ENCODE results near the gene TNFRSF11A.

TNFRSF11A gene

DNA sequence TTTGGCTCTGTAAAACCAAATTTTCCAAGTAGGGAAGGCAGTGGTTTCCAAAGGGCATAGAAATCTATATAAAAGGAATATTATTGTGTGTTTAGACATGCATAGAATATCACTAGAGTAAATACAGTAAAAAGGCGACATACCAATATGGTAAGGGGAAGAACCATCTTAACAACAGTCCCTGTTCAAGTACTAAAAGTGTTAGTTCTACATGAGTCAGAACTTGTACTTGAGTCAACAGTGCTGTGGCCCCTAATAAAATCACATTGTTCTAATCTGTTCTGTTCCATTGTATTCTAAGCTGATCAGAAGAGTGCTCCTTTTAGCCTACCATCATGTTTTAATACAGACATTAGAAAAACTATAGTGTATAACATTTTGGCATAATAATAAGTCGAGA is 36.1 kb upstream of the TNFRSF11A start:
- whole genome bisulfite sequencing = 95% methylated on average over 2 of the region's 2 CpGs
- H3K4me3 ChIP-seq (ENCODE audit: low read length) = no peak overlapping the region
- H3K4me1 ChIP-seq (ENCODE audit: insufficient read depth, low read length) = no peaks in the 10 kb centered on the region
- no peak overlapping the region for H3K9ac ChIP-seq (ENCODE audit: low read depth, low read length)
- H3K27me3 ChIP-seq (ENCODE audit: insufficient read depth, low read length) = no peaks in the 10 kb centered on the region
- H3K27ac ChIP-seq (ENCODE audit: low read depth, low read length) = no peak overlapping the region
- peaks cover 57% of the 10 kb centered on the region for H3K36me3 ChIP-seq (ENCODE audit: insufficient read depth, low read length)
- no peaks in the 10 kb centered on the region for H3K9me3 ChIP-seq (ENCODE audit: insufficient read depth, low read depth, low read length)

- Histone ChIP-seq H3K4me1 (ENCODE audit: insufficient read depth, low read length) (no peaks in the 10 kb centered on the region), H3K4me3 (ENCODE audit: low read length) (no peak overlapping the region), H3K27me3 (ENCODE audit: insufficient read depth, low read length) (no peaks in the 10 kb centered on the region), H3K9me3 (ENCODE audit: insufficient read depth, low read depth, low read length) (no peaks in the 10 kb centered on the region), H3K9ac (ENCODE audit: low read depth, low read length) (no peak overlapping the region), H3K36me3 (ENCODE audit: insufficient read depth, low read length) (peaks cover 49% of the 10 kb centered on the region), H3K27ac (ENCODE audit: low read depth, low read length) (no peak overlapping the region)
Observed at GRCh38 chr18:62294073-62294472, 31.0 kb upstream of the TNFRSF11A start.

DNA sequence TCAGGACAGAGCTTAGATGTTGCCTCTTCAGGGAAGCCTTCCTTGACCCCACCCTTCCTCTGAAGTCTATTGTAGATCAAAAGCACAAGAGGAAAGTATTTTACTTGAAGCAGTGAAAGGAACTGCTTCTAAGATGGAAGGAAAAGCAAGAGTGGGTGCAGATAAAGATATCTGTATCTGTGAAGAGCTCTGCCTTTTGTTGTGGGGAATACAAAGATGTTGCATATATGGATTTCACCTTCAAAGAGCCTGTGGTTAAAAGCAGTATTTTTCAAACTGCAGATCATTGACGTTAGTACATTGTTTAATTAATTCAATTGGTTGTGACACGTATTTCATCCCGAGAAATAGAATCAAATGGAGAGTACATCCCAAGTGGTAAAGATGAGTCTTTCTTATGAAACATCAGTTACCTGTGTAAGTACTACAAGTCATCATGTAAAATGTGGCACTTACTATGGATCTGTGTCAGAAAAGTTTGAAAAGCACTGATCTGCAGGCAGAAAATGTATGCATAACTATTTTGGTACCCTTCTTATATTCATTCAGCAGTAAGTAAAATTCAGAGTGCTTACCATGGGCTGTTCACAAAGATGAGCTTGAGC is 24.6 kb upstream of the TNFRSF11A start:
- Histone ChIP-seq H3K9ac (ENCODE audit: low read depth, low read length) (no peak overlapping the region), H3K27ac (ENCODE audit: low read depth, low read length) (no peak overlapping the region), H3K4me3 (ENCODE audit: low read length) (no peak overlapping the region), H3K27me3 (ENCODE audit: insufficient read depth, low read length) (no peaks in the 10 kb centered on the region), H3K9me3 (ENCODE audit: insufficient read depth, low read depth, low read length) (no peaks in the 10 kb centered on the region), H3K36me3 (ENCODE audit: insufficient read depth, low read length) (peaks cover 47% of the 10 kb centered on the region), H3K4me1 (ENCODE audit: insufficient read depth, low read length) (no peaks in the 10 kb centered on the region)
- WGBS = 96% methylated on average over 3 of the region's 3 CpGs

- Histone ChIP-seq H3K9ac (ENCODE audit: low read depth, low read length) (no peak overlapping the region), H3K9me3 (ENCODE audit: insufficient read depth, low read depth, low read length) (no peaks in the 10 kb centered on the region), H3K4me1 (ENCODE audit: insufficient read depth, low read length) (no peaks in the 10 kb centered on the region; the same call in 1 of the 2 replicates), H3K27ac (ENCODE audit: low read depth, low read length) (no peak overlapping the region), H3K4me3 (ENCODE audit: low read length) (no peak overlapping the region), H3K27me3 (ENCODE audit: insufficient read depth, low read length) (no peaks in the 10 kb centered on the region), H3K36me3 (ENCODE audit: insufficient read depth, low read length) (peaks cover 47% of the 10 kb centered on the region)
- 94% methylated on average over 1 of the region's 1 CpG for WGBS
Observed at GRCh38 chr18:62301322-62301721, 23.8 kb upstream of the TNFRSF11A start.

DNA sequence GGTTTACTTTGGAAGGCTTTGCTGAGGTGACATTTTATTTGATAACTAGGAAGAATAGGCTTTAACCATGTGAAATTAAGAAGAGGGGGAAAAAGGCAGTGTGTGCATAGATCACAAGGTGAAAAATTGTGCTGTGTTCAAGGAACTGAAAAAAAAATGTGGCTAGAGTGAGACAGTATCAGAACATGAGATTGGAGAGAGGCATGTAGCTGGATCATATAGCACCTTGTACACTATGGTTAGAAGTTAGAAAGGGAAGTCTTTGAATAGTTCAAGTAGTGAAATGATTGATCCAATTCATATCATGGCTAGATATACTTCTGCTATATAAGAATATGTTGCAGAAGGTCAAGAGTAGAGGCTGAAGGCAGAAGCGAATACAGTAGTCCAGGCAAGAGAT is 12.3 kb upstream of the TNFRSF11A start:
- H3K36me3 ChIP-seq (ENCODE audit: insufficient read depth, low read length) = peaks cover 12% of the 10 kb centered on the region
- no peaks in the 10 kb centered on the region for H3K27me3 ChIP-seq (ENCODE audit: insufficient read depth, low read length)
- no peak overlapping the region for H3K9ac ChIP-seq (ENCODE audit: low read depth, low read length)
- H3K9me3 ChIP-seq (ENCODE audit: insufficient read depth, low read depth, low read length) = no peaks in the 10 kb centered on the region
- WGBS = 93% methylated on average over 1 of the region's 1 CpG
- no peak overlapping the region for H3K4me3 ChIP-seq (ENCODE audit: low read length)
- H3K27ac ChIP-seq (ENCODE audit: low read depth, low read length) = no peak overlapping the region
- H3K4me1 ChIP-seq (ENCODE audit: insufficient read depth, low read length) = no peaks in the 10 kb centered on the region

GRCh38 chr18:62318228-62319180 is 6.6 kb upstream of the TNFRSF11A start:
- Histone ChIP-seq H3K36me3 (ENCODE audit: insufficient read depth, low read length) (no peaks in the 10 kb centered on the region), H3K27ac (ENCODE audit: low read depth, low read length) (no peak overlapping the region), H3K9ac (ENCODE audit: low read depth, low read length) (no peak overlapping the region), H3K27me3 (ENCODE audit: insufficient read depth, low read length) (peaks cover 24% of the 10 kb centered on the region), H3K4me3 (ENCODE audit: low read length) (no peak overlapping the region), H3K9me3 (ENCODE audit: insufficient read depth, low read depth, low read length) (no peaks in the 10 kb centered on the region), H3K4me1 (ENCODE audit: insufficient read depth, low read length) (peaks cover 23% of the 10 kb centered on the region)
- 94% methylated on average over 2 of the region's 4 CpGs for WGBS

GRCh38 chr18:62321201-62321600 is 3.9 kb upstream of the TNFRSF11A start:
- H3K4me1 ChIP-seq (ENCODE audit: insufficient read depth, low read length) = peaks cover 33% of the 10 kb centered on the region
- 60% methylated on average over 3 of the region's 3 CpGs for WGBS
- H3K36me3 ChIP-seq (ENCODE audit: insufficient read depth, low read length) = no peaks in the 10 kb centered on the region
- H3K4me3 ChIP-seq (ENCODE audit: low read length) = no peak overlapping the region
- no peak overlapping the region for H3K27ac ChIP-seq (ENCODE audit: low read depth, low read length)
- no peak overlapping the region for H3K9ac ChIP-seq (ENCODE audit: low read depth, low read length)
- H3K9me3 ChIP-seq (ENCODE audit: insufficient read depth, low read depth, low read length) = no peaks in the 10 kb centered on the region
- H3K27me3 ChIP-seq (ENCODE audit: insufficient read depth, low read length) = peaks cover 49% of the 10 kb centered on the region

- Histone ChIP-seq H3K36me3 (ENCODE audit: insufficient read depth, low read length) (no peaks in the 10 kb centered on the region), H3K4me3 (ENCODE audit: low read length) (peak overlapping the region; percentile 75), H3K27ac (ENCODE audit: low read depth, low read length) (peak overlapping the region; percentile 62; the same call in 1 of the 2 replicates), H3K4me1 (ENCODE audit: insufficient read depth, low read length) (peaks cover 38% of the 10 kb centered on the region), H3K9ac (ENCODE audit: low read depth, low read length) (peak overlapping the region; percentile 61; the same call in 1 of the 2 replicates), H3K9me3 (ENCODE audit: insufficient read depth, low read depth, low read length) (no peaks in the 10 kb centered on the region), H3K27me3 (ENCODE audit: insufficient read depth, low read length) (peaks cover 71% of the 10 kb centered on the region)
- 14% methylated on average over 6 of the region's 6 CpGs for WGBS
Observed at GRCh38 chr18:62323483-62324180, 1.5 kb upstream of the TNFRSF11A start.

GRCh38 chr18:62324181-62324828 is 805 bp upstream of the TNFRSF11A start:
- peaks cover 38% of the 10 kb centered on the region for H3K4me1 ChIP-seq (ENCODE audit: insufficient read depth, low read length)
- H3K27ac ChIP-seq (ENCODE audit: low read depth, low read length) = peak overlapping the region; percentile 62; the same call in 1 of the 2 replicates
- WGBS = 58% methylated on average over 12 of the region's 12 CpGs
- peaks cover 71% of the 10 kb centered on the region for H3K27me3 ChIP-seq (ENCODE audit: insufficient read depth, low read length)
- no peaks in the 10 kb centered on the region for H3K9me3 ChIP-seq (ENCODE audit: insufficient read depth, low read depth, low read length)
- no peaks in the 10 kb centered on the region for H3K36me3 ChIP-seq (ENCODE audit: insufficient read depth, low read length)
- H3K4me3 ChIP-seq (ENCODE audit: low read length) = peak overlapping the region; percentile 75
- H3K9ac ChIP-seq (ENCODE audit: low read depth, low read length) = peak overlapping the region; percentile 61

DNA sequence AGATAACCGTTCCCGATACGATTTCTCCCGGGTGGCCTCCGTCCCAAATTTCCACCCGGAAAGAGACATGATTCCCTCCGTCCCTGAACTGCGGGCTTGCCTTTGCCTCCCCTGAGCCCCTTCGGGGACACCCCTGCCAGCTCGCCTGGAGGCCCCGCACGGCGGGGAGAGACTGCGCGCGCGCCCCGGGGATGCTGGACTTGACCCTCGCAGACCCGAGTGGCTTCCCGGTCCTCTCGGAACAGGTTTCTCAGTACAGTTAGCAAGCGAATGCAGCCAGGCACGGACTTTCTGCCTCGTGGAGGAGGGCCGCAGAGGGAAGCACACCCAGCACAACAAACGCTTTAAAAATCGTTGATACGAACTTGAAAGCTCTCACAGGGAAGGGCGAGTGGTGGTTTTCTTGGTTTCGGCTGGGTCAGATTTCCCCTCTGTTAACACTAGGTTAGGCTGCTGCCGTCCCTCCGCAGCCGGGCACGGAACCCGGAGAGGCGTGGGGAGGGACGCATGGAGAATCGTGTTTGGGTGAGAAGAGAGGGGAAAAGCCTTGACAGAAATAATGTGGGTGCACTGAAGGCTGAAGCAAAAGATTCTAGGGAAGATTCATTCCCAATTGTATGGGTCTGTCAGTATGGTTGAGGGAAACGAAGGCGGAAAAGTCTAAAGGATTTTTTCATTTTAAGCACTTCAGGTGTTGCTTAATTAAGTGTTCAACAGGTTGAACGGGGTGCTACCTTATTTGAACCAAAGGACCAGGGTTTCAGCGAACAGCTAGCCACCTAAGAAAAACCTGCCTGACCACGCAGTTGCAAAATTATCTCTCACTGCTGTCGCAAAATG is 916 bp downstream of the TNFRSF11A start:
- Histone ChIP-seq H3K4me3 (ENCODE audit: low read length) (peak overlapping the region; percentile 75), H3K9ac (ENCODE audit: low read depth, low read length) (peak overlapping the region; percentile 66), H3K27me3 (ENCODE audit: insufficient read depth, low read length) (peaks cover 71% of the 10 kb centered on the region), H3K27ac (ENCODE audit: low read depth, low read length) (no peak overlapping the region), H3K9me3 (ENCODE audit: insufficient read depth, low read depth, low read length) (no peaks in the 10 kb centered on the region), H3K4me1 (ENCODE audit: insufficient read depth, low read length) (peaks cover 47% of the 10 kb centered on the region), H3K36me3 (ENCODE audit: insufficient read depth, low read length) (no peaks in the 10 kb centered on the region)
- 5% methylated on average over 45 of the region's 45 CpGs for WGBS

Data from HUES64 (cell line).